LNCaP clone FGC (cell line): ENCODE measurements around the gene IL12A.

Experiments
- DNase-seq: peaks from one replicate; pipeline ENCODE4 v3.0.0-alpha.2; 2011; ENCODE audit warnings: low read depth
- H3K4me3 ChIP-seq: 2 replicates; pipeline ENCODE4 v1.5.1; 2011; ENCODE audit warnings: mild to moderate bottlenecking, low read depth, low read length, control low read depth
- TF ChIP-seq, protein P1 (sequence below): IDR thresholded peaks from 2 replicates; pipeline ENCODE4 v1.5.1; 2012; ENCODE audit warnings: mild to moderate bottlenecking; ENCODE audit not compliant: control insufficient read depth, insufficient read depth; ENCODE audit errors: extremely low read depth

The IL12A gene

DNA sequence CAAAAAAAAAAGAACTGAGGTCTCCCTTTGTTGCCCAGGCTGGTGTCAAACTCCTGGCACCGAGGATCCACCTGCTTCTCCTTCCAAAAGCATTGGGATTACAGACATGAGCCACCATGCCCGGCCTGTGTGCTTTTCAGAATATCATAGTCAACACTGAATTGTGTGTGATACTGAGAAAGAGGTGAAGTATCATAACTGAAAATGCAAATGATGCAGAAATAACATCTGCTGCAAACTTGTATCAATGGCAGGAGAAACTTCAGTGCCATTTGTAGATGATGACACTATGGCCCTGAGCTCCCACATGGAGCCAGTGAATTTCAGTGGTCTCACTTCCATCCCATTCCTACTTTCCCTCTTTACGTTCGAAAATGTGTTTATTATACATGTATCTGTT lies 21.9 kb downstream of the IL12A start:
- DNase-seq, result no peak
- TF ChIP-seq, protein P1, sequence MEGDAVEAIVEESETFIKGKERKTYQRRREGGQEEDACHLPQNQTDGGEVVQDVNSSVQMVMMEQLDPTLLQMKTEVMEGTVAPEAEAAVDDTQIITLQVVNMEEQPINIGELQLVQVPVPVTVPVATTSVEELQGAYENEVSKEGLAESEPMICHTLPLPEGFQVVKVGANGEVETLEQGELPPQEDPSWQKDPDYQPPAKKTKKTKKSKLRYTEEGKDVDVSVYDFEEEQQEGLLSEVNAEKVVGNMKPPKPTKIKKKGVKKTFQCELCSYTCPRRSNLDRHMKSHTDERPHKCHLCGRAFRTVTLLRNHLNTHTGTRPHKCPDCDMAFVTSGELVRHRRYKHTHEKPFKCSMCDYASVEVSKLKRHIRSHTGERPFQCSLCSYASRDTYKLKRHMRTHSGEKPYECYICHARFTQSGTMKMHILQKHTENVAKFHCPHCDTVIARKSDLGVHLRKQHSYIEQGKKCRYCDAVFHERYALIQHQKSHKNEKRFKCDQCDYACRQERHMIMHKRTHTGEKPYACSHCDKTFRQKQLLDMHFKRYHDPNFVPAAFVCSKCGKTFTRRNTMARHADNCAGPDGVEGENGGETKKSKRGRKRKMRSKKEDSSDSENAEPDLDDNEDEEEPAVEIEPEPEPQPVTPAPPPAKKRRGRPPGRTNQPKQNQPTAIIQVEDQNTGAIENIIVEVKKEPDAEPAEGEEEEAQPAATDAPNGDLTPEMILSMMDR, result no peak
- H3K4me3 ChIP-seq, result no peak overlapping the region

DNA sequence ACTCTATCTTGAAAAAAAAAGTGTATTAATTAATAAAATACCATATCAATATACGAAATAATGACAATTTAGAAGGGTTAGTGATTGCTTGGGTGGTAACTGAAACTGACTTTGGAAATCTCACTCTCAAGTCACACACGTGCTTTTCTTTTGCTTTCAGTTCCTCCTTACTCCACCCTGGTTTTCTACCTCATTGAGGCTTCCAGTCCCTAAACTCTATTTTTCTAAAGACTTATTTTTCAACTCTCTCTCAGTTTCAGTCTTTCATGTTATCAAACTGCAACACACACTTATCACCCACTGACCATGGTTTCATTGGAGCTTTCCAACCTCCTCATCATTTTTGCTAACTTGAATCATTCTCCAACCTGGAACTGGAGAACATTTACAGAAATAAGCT lies 23.5 kb downstream of the IL12A start:
- H3K4me3 ChIP-seq, result no peak overlapping the region
- TF ChIP-seq, protein P1, result no peak
- no peak for DNase-seq

DNA sequence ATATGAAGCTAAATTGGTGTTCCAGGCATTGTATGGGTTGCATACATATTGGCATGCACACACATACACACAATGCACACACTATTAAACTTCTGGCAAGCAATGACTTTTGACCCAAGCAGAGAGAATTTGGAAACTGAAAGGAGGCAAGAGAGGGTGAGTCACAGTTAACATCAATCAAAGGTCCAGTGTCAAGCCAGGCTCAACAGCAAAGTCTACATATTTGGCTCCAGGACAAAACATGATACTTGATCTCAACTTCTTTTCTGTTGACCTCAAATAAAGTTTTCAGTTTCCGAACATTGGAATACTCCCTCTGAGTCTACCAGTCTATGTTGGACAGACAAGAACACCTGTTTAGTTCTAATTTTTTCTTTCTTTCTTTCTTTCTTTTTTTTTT lies 28.3 kb downstream of the IL12A start:
- TF ChIP-seq, protein P1, result no peak
- H3K4me3 ChIP-seq, result no peak overlapping the region
- no peak for DNase-seq

DNA sequence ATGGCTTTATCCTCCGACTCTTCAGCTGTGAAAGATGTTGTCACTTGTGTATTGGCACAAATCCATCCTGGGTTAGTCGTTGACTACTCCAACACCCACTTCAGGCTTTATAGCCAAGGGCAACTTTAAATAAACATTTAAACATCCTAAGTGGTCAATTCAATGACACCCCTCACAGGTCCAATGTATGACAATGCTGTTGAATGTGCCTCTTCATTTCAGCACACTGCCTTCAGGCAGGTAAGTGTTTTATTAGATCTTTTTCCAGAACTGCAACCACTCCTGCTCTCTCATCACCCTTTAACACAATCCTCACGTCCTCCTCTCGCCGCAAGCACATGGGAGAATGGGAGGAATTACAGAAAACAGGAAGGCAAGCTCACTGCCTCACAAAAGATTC lies 30.3 kb downstream of the IL12A start:
- DNase-seq, result no peak
- no peak overlapping the region for H3K4me3 ChIP-seq
- TF ChIP-seq, protein P1, result no peak

DNA sequence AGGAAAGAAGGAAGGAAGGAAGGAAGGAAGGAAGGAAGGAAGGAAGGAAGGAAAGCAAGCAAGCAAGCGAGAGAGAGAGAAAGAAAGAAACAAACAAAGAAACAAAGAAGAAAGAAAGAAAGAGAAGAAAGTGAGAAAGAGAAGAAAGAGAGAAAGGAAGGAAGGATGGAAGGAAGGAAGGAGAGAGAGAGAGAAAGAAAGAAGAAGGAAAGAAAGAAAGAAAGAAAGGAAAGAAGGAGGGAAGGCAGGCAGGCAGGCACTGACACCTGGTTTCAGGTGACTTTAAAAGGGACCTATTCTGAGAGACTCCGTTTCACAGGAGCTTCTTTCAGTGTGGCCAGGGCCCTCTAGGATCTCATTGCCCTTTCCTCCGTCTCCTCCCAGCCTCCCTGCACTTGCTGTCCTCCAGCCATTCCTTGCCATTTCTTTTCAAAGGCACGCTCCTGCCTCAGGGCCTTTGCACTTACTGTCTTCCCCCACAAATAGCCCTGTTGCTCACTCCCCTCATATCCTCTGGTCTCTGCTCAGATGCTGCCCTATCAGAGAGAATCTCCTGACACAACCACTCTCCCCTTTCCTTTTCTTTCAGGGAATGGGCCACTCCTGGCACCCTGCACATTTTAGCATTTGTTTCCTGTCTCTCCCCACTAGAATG lies 31.5 kb downstream of the IL12A start:
- DNase-seq, result no peak
- no peak overlapping the region for H3K4me3 ChIP-seq
- TF ChIP-seq, protein P1, result no peak

- DNase-seq, result no peak
- TF ChIP-seq, protein P1, result no peak
- no peak overlapping the region for H3K4me3 ChIP-seq
Observed at GRCh38 chr3:160022068-160022467, 33.4 kb downstream of the IL12A start.

GRCh38 chr3:160023476-160023875 lies 34.8 kb downstream of the IL12A start:
- DNase-seq, result no peak
- no peak overlapping the region for H3K4me3 ChIP-seq
- TF ChIP-seq, protein P1, result no peak
